T-helper 2 cell treated with Interferon-gamma antibody and Interleukin-4, amounts not matched to agents 5 μg/mL and 100 μg/mL, for 36 hours (primary cell): ENCODE measurements around the gene GALNT17.

Source experiments
- DNase-seq: peaks from one replicate; pipeline ENCODE4 v3.0.0; 2021; ENCODE audit warnings: low spot score
- H3K27ac Mint-ChIP-seq: one replicate; pipeline ENCODE4 v1.8.0; 2021; ENCODE audit warnings: mild to moderate bottlenecking, mixed read lengths
- H3K27me3 Mint-ChIP-seq: one replicate; pipeline ENCODE4 v1.8.0; 2021; ENCODE audit warnings: low read depth, mixed read lengths
- H3K36me3 Mint-ChIP-seq: one replicate; pipeline ENCODE4 v1.8.0; 2021; ENCODE audit warnings: low read depth, mixed read lengths
- H3K4me1 Mint-ChIP-seq: one replicate; pipeline ENCODE4 v1.8.0; 2021; ENCODE audit warnings: low read depth, mixed read lengths
- H3K4me3 Mint-ChIP-seq: one replicate; pipeline ENCODE4 v1.8.0; 2022; ENCODE audit warnings: mild to moderate bottlenecking, moderate library complexity, mixed read lengths
- H3K9me3 Mint-ChIP-seq: one replicate; pipeline ENCODE4 v1.8.0; 2021; ENCODE audit warnings: mixed read lengths

The GALNT17 gene

DNA sequence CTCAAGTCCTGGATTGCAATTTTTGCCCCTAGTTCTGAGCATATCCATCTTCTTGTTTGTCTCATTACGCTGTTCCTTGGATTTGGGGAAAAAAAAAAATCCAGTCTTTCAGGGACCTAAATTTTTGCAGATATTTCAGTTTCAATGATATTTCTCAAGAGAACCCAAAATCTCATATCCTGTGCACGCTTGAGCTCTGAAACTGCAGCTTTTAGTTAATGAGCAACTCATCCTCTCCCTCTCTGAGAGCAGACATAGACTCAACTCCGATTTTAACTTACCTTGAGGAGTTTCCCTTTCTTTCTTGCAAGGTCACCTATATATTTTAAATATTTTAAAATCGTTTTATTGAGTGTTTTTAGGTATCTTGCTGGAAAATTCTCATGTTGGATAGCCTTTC is 200.3 kb downstream of the GALNT17 start:
- Mint-ChIP-seq H3K4me1 (no peaks in the 10 kb centered on the region), H3K4me3 (no peak overlapping the region), H3K36me3 (no peaks in the 10 kb centered on the region), H3K27ac (no peak overlapping the region), H3K27me3 (no peaks in the 10 kb centered on the region), H3K9me3 (peaks cover 51% of the 10 kb centered on the region)
- no peak for DNase-seq

- H3K36me3 Mint-ChIP-seq, result no peaks in the 10 kb centered on the region
- no peak overlapping the region for H3K4me3 Mint-ChIP-seq
- H3K27me3 Mint-ChIP-seq, result no peaks in the 10 kb centered on the region
- no peak for DNase-seq
- no peaks in the 10 kb centered on the region for H3K4me1 Mint-ChIP-seq
- no peak overlapping the region for H3K27ac Mint-ChIP-seq
- H3K9me3 Mint-ChIP-seq, result peaks cover 39% of the 10 kb centered on the region
Observed at GRCh38 chr7:71334541-71334940, 202.6 kb downstream of the GALNT17 start.

- peaks cover 43% of the 10 kb centered on the region for H3K9me3 Mint-ChIP-seq
- no peaks in the 10 kb centered on the region for H3K36me3 Mint-ChIP-seq
- no peaks in the 10 kb centered on the region for H3K4me1 Mint-ChIP-seq
- H3K27ac Mint-ChIP-seq, result no peak overlapping the region
- H3K27me3 Mint-ChIP-seq, result no peaks in the 10 kb centered on the region
- H3K4me3 Mint-ChIP-seq, result no peak overlapping the region
- no peak for DNase-seq
Observed at GRCh38 chr7:71338866-71339265, 206.9 kb downstream of the GALNT17 start.

- Mint-ChIP-seq H3K27me3 (no peaks in the 10 kb centered on the region), H3K4me3 (no peak overlapping the region), H3K36me3 (no peaks in the 10 kb centered on the region), H3K4me1 (no peaks in the 10 kb centered on the region), H3K9me3 (peaks cover 51% of the 10 kb centered on the region), H3K27ac (no peak overlapping the region)
- no peak for DNase-seq
Observed at GRCh38 chr7:71339924-71340323, 208.0 kb downstream of the GALNT17 start.

DNA sequence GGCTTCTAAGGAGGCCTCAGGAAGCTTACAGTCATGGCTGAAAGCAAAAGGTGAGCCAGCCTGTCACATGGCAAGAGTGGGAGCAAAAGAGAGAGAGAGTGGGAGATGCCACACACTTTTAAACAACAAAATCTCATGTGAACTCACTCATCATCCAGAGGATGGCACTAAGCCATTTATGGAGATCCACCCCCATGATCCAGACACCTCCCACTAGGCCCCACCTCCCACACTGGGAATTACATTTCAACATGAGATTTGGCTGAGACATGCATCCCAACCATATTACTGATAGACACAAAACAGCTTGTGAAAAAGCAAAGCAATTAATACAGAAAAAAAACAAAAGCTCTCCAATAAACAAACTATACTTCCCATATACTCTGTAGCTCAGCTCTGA is 210.3 kb downstream of the GALNT17 start:
- Mint-ChIP-seq H3K36me3 (no peaks in the 10 kb centered on the region), H3K4me3 (no peak overlapping the region), H3K9me3 (peaks cover 54% of the 10 kb centered on the region), H3K27me3 (no peaks in the 10 kb centered on the region), H3K27ac (no peak overlapping the region), H3K4me1 (no peaks in the 10 kb centered on the region)
- no peak for DNase-seq

GRCh38 chr7:71343039-71343438 is 211.1 kb downstream of the GALNT17 start:
- Mint-ChIP-seq H3K4me1 (no peaks in the 10 kb centered on the region), H3K4me3 (no peak overlapping the region), H3K27ac (no peak overlapping the region), H3K9me3 (peaks cover 54% of the 10 kb centered on the region), H3K36me3 (no peaks in the 10 kb centered on the region), H3K27me3 (no peaks in the 10 kb centered on the region)
- no peak for DNase-seq

DNA sequence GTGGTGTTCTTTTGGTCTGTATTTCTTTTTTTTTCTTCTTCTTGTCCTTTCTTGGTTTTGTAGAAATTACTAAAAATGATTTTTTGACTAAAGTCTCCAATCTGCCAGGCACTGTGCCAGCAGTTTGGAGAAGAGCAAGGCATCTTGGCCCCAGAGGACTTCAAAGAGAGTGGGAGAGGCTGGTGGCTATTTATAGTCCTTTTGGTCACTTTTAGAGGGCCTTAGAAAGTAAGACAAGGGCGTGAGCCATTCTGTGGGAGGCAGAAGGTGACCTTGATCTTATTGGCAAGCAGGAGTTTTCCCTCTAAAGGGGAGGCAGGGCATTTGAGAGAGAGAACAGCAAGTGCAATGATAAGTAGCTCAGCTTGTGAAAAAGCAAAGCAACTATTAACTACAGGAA is 211.9 kb downstream of the GALNT17 start:
- DNase-seq, result no peak
- H3K4me3 Mint-ChIP-seq, result no peak overlapping the region
- H3K36me3 Mint-ChIP-seq, result no peaks in the 10 kb centered on the region
- H3K4me1 Mint-ChIP-seq, result no peaks in the 10 kb centered on the region
- H3K9me3 Mint-ChIP-seq, result peaks cover 60% of the 10 kb centered on the region
- H3K27me3 Mint-ChIP-seq, result no peaks in the 10 kb centered on the region
- H3K27ac Mint-ChIP-seq, result no peak overlapping the region

- H3K9me3 Mint-ChIP-seq, result peaks cover 55% of the 10 kb centered on the region
- no peaks in the 10 kb centered on the region for H3K36me3 Mint-ChIP-seq
- H3K27me3 Mint-ChIP-seq, result no peaks in the 10 kb centered on the region
- no peaks in the 10 kb centered on the region for H3K4me1 Mint-ChIP-seq
- no peak overlapping the region for H3K4me3 Mint-ChIP-seq
- DNase-seq, result no peak
- no peak overlapping the region for H3K27ac Mint-ChIP-seq
Observed at GRCh38 chr7:71345117-71345884, 213.4 kb downstream of the GALNT17 start.

DNA sequence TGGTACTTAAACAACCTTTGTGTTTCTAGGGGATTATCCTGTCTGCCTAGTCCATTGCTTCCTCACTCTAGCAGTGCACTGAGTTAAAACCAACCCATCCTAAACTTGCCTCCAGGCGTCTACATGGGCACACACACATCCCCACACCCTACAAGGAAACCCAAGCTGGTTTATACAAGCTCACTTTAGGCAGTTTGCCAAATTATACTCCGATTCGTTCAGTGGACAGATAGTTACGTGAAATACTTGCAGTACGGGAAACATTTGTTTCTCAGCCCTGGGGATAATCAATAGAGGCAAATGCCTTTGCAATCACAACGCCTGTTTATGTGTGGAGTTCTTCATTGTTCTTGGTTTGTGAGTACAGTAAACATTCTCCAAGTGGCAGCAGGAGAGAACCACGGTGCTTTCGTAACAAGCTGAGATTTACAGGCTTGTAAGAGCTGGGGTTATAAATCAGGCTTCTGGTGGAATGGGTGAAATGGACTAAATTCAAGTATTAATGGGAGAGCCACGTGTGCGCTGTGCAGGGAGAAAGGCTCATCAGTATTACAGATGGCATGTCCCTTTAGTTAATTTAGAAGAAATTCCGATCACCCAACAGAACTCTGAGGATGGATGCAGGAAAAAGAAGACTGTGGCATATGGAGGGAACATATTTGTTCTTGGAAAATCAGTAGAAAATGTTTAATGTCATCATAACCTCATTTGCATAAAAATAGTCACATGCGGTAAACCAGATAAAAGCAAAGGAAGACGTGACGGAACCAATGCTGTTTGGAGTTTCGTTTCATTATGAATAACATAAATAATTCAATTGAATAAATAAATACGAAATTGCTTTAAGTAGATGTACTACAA is 217.1 kb downstream of the GALNT17 start:
- no peak for DNase-seq
- Mint-ChIP-seq H3K4me3 (no peak overlapping the region), H3K27ac (no peak overlapping the region), H3K9me3 (peaks cover 67% of the 10 kb centered on the region), H3K36me3 (no peaks in the 10 kb centered on the region), H3K27me3 (no peaks in the 10 kb centered on the region), H3K4me1 (no peaks in the 10 kb centered on the region)

- Mint-ChIP-seq H3K27me3 (no peaks in the 10 kb centered on the region), H3K4me1 (no peaks in the 10 kb centered on the region), H3K9me3 (peaks cover 62% of the 10 kb centered on the region), H3K36me3 (no peaks in the 10 kb centered on the region), H3K27ac (no peak overlapping the region), H3K4me3 (no peak overlapping the region)
- no peak for DNase-seq
Observed at GRCh38 chr7:71349682-71350481, 217.9 kb downstream of the GALNT17 start.

- Mint-ChIP-seq H3K9me3 (peaks cover 58% of the 10 kb centered on the region), H3K27ac (no peak overlapping the region), H3K27me3 (no peaks in the 10 kb centered on the region), H3K4me1 (no peaks in the 10 kb centered on the region), H3K36me3 (no peaks in the 10 kb centered on the region), H3K4me3 (no peak overlapping the region)
- DNase-seq, result no peak
Observed at GRCh38 chr7:71350680-71351079, 218.7 kb downstream of the GALNT17 start.

DNA sequence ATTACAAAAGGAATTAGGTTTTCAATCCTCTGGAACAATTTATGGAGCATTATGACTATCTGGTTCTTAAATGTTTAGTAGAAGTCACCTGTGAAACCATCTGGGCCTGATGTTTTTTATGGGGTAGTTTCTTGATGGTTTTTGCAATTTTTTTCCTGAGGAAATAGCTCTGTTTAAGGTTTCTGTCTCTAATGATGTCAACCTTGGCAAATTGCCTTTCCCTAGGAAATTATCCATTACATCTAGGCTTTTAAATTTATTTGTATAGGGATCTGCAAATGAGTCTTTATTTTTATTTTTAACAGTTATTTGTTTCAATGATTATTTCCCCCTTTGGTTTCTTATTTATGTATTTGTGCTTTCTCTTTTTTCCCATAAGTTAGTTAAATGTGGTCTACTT is 222.8 kb downstream of the GALNT17 start:
- Mint-ChIP-seq H3K4me3 (no peak overlapping the region), H3K4me1 (no peaks in the 10 kb centered on the region), H3K27ac (no peak overlapping the region), H3K9me3 (peaks cover 54% of the 10 kb centered on the region), H3K36me3 (no peaks in the 10 kb centered on the region), H3K27me3 (no peaks in the 10 kb centered on the region)
- DNase-seq, result no peak

DNA sequence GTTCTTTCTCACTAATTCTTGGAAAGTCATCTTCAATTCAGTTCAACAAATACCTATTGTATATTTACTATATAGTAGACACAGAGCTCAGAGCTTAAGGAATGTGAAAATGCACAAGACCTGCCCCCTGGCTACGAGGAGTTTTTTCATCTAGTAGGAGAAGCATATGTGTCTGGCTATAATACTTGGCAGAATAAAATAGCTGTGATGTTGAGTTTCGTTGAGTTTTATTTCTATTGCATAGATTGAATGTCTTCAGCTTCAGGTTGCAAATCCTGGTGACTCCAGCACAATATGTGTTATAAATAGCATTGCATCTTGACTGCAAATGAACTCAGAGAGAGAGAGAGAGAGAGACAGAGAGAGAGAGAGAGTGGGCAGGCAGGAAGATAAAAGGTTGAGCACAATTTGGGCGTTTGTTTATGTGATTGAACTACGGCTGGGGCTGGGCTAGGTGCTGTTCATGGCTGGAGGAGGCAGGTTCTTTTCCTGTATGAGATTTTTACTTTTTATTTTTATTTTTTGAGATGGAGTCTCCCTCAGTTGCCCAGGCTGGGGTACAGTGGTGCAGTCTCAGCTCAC is 229.6 kb downstream of the GALNT17 start:
- Mint-ChIP-seq H3K4me3 (no peak overlapping the region), H3K27me3 (no peaks in the 10 kb centered on the region), H3K27ac (no peak overlapping the region), H3K9me3 (peaks cover 48% of the 10 kb centered on the region), H3K36me3 (peaks cover 3% of the 10 kb centered on the region), H3K4me1 (no peaks in the 10 kb centered on the region)
- DNase-seq, result no peak
